Effector CD4-positive, alpha-beta T cell (primary cell): Measurements from ENCODE around the gene NAT10.

Experiments
- DNase-seq: peaks from one replicate; pipeline ENCODE4 v3.0.0-alpha.2; 2020

The NAT10 gene

DNA sequence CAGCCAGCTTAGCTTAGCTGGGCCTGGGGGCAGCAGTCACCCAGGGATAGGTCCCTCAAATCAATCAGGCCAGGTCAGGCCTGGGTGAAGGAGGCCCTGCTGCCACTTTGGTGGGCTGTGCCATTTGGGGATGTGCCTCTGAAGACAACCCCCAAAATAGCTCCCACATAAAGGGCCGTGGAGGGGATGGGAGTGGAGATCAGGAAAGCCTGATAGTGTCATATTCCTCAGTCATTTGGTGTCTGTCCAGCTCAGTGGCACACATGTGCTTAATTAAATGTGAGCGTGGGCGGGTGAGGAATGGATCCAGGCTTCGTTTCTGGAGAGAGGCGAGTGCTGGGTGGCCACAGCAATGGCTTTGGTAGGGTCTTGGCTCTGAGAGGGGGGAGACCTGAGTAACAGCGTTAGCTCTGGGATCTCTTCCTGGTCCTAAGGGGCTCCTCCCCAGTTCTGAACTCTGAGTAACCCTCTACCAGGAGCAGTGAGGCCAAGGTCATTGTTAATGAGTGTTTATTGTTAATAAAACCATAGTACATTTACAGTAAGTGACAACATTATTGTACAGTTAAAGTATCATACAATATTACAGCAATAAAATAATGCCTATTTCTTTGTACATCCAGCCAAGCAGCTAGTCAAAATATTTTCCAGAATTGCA is 45.2 kb downstream of the NAT10 start:
- no peak for DNase-seq

GRCh38 chr11:34151166-34151565 is 45.7 kb downstream of the NAT10 start:
- DNase-seq = no peak

DNA sequence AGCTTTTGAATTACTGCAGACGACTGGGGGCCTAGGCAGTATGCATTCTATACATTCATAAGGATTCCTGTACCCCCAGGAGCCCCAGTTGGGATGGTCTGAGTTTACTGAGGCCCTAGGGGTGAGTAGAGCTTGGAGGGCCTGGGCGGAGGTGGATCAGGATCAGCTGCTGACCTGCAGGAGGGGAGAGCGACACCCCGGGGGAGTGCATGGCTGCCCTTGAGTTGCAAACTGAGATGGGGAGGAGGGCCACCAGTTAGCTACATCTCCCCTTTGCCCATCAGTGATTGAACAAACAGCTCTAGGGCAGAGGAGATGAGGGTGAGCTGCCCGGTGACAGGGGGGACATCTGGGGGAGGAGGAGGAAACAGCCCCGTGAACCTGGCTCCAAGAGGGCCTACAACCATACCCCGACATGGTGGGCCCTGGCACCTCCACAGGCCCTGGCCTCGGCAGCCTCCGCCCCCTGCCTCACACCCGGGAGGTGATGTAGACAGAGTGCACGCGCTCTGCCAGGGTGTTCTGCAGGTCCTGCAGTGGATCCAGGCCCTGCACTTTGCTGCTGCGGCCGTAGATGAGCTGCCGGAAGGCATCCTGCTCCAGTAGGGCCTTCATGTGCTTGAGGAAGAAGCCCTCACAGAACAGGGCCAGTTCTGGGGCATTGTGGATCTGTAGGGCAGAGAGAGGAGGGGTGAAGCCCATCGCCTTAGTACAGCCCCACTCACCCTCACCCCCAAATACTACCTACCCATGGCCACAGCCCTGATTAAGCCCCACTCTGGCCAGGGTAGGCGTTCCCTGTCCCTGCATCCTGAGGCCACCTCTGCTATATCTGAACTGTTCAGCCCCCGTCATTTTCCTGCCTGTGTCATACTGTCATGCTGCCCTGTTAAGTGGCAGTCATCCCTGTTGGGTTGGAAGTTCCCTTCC is 46.8 kb downstream of the NAT10 start:
- DNase-seq = no peak

- no peak for DNase-seq
Measured at GRCh38 chr11:34154059-34154875, 48.8 kb downstream of the NAT10 start.

DNA sequence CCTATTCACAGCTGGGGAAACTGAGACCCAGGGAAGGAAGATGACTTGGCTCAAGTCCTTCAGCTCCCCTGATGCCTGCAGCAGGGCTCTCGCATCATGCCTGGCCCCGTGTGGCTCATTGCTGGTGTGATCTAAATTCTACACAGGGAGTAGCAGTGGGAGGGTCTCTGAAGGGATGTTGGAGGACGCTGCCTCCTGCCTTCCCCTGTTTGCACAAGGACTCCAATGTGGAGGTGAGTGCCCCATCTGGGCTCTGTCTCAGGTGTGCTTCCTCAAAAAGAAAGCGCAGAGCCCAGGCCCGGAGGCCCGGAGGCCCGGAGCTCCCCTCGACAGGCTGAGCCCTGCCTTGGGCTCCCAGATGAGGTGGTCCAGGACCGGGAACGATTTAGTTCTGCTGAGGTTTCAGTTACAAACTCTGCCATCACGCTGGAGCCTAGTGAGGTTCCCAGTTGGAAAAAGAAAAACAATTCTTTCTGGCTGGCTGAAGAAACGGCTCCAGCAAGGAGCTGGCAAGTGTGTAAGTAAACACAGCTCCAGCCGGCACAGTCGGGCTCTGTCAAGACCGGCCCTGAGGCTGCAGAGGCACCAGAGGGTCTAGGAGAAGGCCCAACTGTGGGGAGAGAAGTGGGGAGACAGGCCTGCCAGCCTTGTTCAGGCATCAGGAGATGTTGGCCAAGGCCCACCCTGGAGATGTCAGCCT is 49.8 kb downstream of the NAT10 start:
- no peak for DNase-seq

DNA sequence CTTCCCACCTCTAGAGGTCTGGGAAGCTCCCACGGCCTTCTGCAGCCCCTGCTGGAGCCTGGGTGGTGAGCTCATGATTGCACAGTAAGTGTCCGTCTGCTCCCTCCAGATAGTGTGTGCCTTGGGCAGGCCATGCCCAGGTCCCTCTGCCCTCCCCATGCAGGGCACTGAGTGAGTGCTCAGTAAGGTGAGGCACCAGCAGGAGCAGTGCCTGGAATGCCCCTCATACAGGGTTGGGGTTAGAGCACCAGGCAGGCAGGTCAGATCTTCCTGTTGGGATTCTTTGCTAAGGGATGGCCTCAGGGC is 50.3 kb downstream of the NAT10 start:
- no peak for DNase-seq

DNA sequence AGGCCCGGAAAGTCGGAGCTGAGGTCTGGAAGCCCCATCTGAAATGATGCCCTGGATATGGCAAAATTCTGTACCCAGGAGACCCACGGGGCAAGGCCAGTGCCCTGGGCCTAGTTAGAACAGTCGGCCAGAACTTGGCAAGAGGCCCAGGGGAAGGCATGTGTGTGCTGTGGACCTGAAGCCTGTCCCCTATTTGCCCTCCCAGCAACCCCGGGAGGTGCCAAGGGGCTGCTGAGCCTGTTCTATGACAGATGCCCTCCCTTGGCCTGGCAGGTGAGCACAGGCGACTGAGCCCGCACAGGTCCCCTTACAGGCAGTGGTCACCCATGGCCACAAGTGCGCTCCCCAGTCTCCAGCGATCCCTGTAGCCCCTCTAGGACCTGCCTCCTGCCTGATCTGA is 51.7 kb downstream of the NAT10 start:
- DNase-seq = no peak

GRCh38 chr11:34158661-34159060 is 53.2 kb downstream of the NAT10 start:
- DNase-seq = no peak

- no peak for DNase-seq
Measured at GRCh38 chr11:34160049-34160721, 54.8 kb downstream of the NAT10 start.

- DNase-seq = no peak
Measured at GRCh38 chr11:34160791-34161190, 55.4 kb downstream of the NAT10 start.

GRCh38 chr11:34161361-34161760 is 55.9 kb downstream of the NAT10 start:
- no peak for DNase-seq

DNA sequence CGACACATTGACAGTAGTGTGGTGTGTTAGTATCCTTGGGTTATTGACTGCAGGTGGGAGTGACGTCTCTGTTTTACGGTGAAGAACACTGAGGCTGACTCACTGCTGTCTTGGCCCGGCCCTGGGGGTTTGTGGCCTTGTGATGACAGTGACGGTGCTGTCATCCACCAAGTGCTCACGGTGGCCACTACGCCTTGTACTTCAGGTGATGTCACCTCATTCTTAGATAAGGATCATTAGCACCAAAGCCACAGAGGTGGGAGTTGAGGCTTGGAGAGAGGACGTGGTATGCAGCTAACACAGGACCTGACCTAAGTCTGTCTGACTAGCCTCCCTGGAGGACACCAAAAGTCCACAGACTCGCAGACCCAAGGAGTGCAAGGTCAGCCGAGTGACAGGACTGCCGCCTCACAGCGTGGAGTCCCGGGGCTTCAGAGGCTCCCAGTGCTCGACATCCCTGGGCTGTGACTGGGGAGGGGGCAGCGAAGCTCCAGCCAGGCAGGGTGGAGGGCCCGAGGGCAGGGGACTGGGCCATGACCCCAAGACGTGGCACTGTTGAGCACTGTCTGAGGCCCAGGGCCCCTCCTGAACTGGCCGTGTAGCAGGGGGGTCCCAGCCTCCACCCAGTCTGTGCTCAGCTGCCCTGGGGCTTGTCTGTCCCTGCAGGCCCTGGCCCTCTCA is 56.5 kb downstream of the NAT10 start:
- no peak for DNase-seq

DNA sequence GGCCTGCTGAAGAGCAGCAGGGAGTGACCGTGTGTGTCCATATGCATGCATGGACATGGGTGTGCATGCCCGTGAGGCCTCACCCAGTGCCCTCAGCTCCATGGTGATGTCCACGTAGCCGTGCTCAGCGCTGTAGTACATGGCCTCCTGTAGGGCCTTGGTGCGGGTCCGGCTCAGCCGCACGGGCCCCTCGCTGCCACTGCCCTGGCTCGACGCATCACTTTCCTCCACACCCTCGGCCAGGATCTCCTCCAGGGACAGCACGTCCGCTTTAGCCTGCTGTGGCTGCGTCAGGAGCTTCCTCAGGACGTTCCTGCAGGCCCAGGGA is 57.0 kb downstream of the NAT10 start:
- DNase-seq = no peak

- no peak for DNase-seq
Measured at GRCh38 chr11:34162856-34163255, 57.4 kb downstream of the NAT10 start.

- DNase-seq = no peak
Measured at GRCh38 chr11:34165121-34165520, 59.7 kb downstream of the NAT10 start.

- DNase-seq = no peak
Measured at GRCh38 chr11:34165786-34166555, 60.5 kb downstream of the NAT10 start.

DNA sequence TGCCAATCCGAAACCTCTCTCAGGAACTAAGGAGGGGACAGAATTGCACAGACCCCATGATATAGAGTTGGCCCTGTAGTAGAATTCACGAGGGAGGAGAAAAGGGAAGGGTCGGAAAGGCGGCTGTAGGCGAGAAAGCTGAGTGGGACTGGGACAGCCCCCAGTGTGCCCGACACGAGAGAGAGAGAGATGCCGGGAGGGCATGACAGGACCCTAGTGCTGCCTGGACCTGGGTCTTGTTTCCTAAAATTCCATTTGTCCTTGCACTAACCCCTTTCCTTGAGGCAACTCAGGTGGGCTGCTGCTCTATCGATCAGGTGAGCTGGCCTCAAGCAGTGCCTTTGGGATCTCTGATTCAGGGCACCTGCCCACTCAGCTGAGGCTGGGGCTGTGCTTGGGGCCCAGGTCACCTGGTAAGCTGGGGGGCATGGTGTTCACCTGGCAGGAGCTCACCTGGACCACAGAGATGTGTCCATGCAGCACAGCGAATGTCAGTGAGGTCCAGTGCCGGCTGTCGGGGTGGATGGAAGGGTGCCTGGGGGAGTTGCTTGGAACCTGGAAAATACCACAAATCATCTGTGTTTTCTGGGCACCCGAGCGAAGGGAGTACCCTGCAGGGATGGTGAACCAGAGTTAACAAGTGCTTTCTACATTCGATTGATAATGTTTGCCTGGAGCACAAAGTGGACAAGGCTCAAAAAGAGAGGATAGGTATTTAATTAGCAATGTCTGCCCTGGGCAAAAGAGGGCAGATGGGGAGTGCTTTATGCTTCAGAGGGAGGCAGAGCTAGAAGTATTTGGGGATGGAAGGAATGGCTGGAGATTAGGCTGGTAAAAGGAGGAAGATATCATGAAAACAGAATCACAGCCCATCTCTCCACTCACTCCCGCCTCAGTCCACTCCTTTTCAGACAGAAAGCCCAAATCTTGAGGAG is 61.6 kb downstream of the NAT10 start:
- no peak for DNase-seq

- no peak for DNase-seq
Measured at GRCh38 chr11:34167961-34168360, 62.5 kb downstream of the NAT10 start.

DNA sequence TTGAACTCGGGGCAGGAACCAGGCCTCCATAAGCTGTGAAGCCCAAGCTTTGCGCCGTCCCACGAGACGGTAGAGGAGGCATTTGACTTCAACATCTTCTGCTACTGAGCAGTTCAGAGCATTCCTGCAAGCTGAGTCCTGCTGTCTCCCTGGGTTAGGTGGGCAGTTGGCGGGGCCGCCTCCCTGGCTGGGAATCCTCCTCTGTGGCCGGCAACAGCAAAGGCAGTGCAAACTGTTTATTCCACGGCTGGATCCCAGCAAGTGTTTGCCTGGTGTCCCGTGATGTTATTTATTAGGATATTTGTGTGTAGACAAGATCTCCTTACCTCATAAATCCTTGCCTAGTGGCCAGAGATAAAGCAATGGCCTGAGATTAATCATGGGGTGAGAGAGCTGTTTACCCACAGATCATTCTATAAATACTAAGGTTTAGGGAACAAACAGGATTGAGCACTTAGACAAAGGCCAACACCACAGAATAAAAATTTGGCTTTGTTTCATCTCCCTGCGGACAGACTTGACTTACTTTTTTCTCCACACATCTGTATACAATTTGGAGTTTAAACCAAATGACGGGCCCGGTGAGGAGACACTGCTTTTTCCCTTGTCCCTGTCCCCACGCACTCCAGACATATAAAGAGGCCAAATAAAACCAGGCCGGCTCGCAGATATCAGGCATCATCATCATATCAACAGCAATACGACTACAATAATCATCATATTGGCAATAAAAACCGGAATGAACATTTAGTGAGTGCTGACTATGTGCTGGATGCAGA is 63.4 kb downstream of the NAT10 start:
- no peak for DNase-seq
